K562 (cell line): ENCODE data around the gene C1orf167. TPM values are rescaled to one million over a fixed set of nuclear protein-coding genes. Genes with fewer than 3 reads are reported as not detected.
A peak's percentile ranks its signal among the peaks of the same experiment; 100 is the strongest.

ENCODE experiments used
- CEBPB ChIP-seq: fragments of 450-650 bp; IDR thresholded peaks from 2 replicates; pipeline ENCODE4 v1.6.1; 2016; ENCODE audit warnings: missing genetic modification characterization, missing compliant biosample characterization
- CSDE1 ChIP-seq, 2 experiments: fragments of 450-650 bp; IDR thresholded peaks; 2 replicates each; pipeline ENCODE4 v1.6.1; 2016; ENCODE audit warnings: mild to moderate bottlenecking in 1 of 2
- CUX1 ChIP-seq: fragments of 200-800 bp; sonication (Bioruptor generic); IDR thresholded peaks from 2 replicates; pipeline ENCODE4 v1.6.1; 2016; ENCODE audit warnings: missing genetic modification characterization, missing compliant biosample characterization
- ELF1 ChIP-seq: fragments of 200-800 bp; sonication (Bioruptor generic); IDR thresholded peaks from 2 replicates; pipeline ENCODE4 v1.6.1; 2016; ENCODE audit warnings: missing genetic modification characterization, missing compliant biosample characterization
- JUNB ChIP-seq: fragments of 450-650 bp; formaldehyde crosslinking; conservative IDR thresholded peaks from 2 replicates; pipeline ENCODE4 v1.4.0; 2020; ENCODE audit warnings: mild to moderate bottlenecking
- NRF1 ChIP-seq, 2 experiments: fragments of 450-650 bp; IDR thresholded peaks in 1 of 2; conservative IDR thresholded peaks in 1 of 2; 2 replicates each; pipeline ENCODE4 v1.6.1; 2014; ENCODE audit warnings: mild to moderate bottlenecking in 2 of 2
- SFPQ ChIP-seq: fragments of 200-400 bp; formaldehyde crosslinking; IDR thresholded peaks from 2 replicates; pipeline ENCODE4 v1.6.1; 2017; ENCODE audit warnings: mild to moderate bottlenecking, low read depth, low read length, moderate library complexity
- SIX5 ChIP-seq, 2 experiments: IDR thresholded peaks; 2 replicates each; pipeline ENCODE4 v1.6.1; 2011; ENCODE audit warnings: low read length in 2 of 2, borderline replicate concordance in 1 of 2, low read depth in 1 of 2, mild to moderate bottlenecking in 1 of 2, moderate library complexity in 1 of 2; ENCODE audit not compliant: insufficient read depth in 1 of 2
- polyA plus RNA-seq, 8 experiments: library from polyadenylated mRNA; depleted of rRNA in 4 of 8; stranded (reverse) in 5 of 8; unstranded in 3 of 8; fragments of >200 nt; fragmentation: Nextera tagmentation in 2 of 8; fragmentation: Illumina TruSeq in 1 of 8; extraction: Ambion mirVana in 2 of 8; extraction: Trizol in 1 of 8; gene quantifications; 2 replicates each; pipeline versions ENCODE4 v1.2.1 to v1.2.3, GENCODE V29; 2011 to 2014; ENCODE audit warnings: inconsistent platforms in 1 of 8, missing spikeins in 1 of 8
- total RNA-seq, 7 experiments: library from RNA; depleted of rRNA in 6 of 7; stranded (reverse); fragments of >200 nt in 6 of 7; fragmentation: Illumina TruSeq in 2 of 7; extraction: Trizol in 2 of 7; gene quantifications; 2 replicates each; pipeline versions ENCODE4 v1.2.1 to v1.2.3, GENCODE V29; 2011 to 2021; ENCODE audit warnings: low replicate concordance in 1 of 7
- TF ChIP-seq, protein P1 (sequence below), 2 experiments: fragments of 450-650 bp; IDR thresholded peaks; 2 replicates each; pipeline ENCODE4 v1.6.1; 2016; ENCODE audit warnings: mild to moderate bottlenecking in 2 of 2, borderline replicate concordance in 1 of 2, low read depth in 1 of 2, moderate library complexity in 1 of 2

The C1orf167 gene
- total and polyA plus RNA-seq, 9 of the 15 experiments (the other 6 are each of a cell fraction or from before 2014, with no cell fraction given) = 0.22 to 0.86 (median 0.31) TPM; not detected in 2

- no peak for TF ChIP-seq CEBPB (tag)
- TF ChIP-seq NRF1 (conservative IDR thresholded peaks at IDR 0.05 in 1 of 2, IDR thresholded peaks at IDR 0.05 in 1 of 2) = peak; percentile 91 to 92
- TF ChIP-seq SIX5 (IDR thresholded peaks at IDR 0.05; ENCODE audit: borderline replicate concordance in 1 of 2, insufficient read depth in 1 of 2, low read depth in 1 of 2, low read length in 2 of 2) = peak; percentile 38 to 49; a peak in 3 of 4 replicates
- TF ChIP-seq ELF1 (tag) = peak; percentile 81
- no peak for TF ChIP-seq CUX1
- TF ChIP-seq SFPQ = no peak
- TF ChIP-seq, protein P1, sequence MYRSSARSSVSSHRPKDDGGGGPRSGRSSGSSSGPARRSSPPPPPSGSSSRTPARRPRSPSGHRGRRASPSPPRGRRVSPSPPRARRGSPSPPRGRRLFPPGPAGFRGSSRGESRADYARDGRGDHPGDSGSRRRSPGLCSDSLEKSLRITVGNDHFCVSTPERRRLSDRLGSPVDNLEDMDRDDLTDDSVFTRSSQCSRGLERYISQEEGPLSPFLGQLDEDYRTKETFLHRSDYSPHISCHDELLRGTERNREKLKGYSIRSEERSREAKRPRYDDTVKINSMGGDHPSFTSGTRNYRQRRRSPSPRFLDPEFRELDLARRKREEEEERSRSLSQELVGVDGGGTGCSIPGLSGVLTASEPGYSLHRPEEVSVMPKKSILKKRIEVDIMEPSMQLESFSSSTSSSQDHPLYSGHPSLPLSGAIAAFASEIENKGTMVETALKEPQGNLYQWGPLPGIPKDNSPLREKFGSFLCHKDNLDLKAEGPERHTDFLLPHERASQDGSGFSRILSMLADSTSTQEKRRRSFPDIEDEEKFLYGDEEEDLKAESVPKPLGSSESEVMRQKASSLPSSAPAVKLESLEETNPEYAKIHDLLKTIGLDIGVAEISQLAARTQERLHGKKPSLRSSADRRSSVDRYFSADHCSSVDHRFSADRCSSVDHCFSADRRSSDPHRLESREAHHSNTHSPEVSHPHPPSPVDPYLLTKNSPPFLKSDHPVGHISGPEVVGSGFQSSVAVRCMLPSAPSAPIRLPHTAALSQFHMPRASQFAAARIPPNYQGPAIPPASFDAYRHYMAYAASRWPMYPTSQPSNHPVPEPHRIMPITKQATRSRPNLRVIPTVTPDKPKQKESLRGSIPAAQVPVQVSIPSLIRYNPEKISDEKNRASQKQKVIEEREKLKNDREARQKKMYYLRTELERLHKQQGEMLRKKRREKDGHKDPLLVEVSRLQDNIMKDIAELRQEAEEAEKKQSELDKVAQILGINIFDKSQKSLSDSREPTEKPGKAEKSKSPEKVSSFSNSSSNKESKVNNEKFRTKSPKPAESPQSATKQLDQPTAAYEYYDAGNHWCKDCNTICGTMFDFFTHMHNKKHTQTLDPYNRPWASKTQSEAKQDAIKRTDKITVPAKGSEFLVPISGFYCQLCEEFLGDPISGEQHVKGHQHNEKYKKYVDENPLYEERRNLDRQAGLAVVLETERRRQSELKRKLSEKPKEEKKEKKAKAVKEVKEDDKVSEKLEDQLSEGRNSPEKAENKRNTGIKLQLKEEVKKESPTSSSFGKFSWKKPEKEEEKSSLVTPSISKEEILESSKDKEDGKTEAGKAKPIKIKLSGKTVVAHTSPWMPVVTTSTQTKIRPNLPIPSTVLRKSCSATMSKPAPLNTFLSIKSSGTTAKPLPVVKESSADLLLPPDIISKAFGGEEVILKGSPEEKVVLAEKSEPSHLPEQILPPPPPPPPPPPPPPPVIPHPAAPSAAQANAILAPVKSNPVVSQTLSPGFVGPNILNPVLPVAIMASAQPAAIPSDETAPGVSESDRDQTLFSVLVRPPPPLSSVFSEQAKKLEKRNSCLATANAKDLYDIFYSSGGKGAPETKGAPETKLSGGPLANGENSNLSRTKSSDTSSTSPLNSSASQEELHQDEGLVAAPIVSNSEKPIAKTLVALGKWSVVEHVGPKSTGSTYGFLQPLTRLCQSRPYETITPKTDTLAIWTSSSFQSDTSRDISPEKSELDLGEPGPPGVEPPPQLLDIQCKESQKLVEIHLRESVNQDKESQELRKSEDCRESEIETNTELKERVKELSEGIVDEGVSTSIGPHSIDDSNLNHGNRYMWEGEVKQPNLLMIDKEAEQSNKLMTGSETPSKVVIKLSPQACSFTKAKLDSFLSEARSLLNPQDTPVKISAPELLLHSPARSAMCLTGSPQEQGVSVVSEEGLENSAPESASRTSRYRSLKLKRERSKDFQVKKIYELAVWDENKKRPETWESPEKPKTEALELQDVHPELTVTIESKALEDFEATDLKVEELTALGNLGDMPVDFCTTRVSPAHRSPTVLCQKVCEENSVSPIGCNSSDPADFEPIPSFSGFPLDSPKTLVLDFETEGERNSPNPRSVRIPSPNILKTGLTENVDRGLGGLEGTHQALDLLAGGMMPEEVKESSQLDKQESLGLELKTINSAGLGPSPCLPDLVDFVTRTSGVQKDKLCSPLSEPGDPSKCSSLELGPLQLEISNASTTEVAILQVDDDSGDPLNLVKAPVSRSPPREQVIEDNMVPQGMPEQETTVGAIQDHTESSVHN (IDR thresholded peaks at IDR 0.05; ENCODE audit: borderline replicate concordance in 1 of 2, low read depth in 1 of 2) = peak in 1 of 2 experiments; percentile 94; a peak in 2 of 4 replicates
- no peak; the same call in 1 of the 2 replicates for TF ChIP-seq JUNB
- TF ChIP-seq CSDE1 (IDR thresholded peaks at IDR 0.05) = no peak
Observed at GRCh38 chr1:11805422-11806306, 43.7 kb downstream of the C1orf167 start, which contains the start of the genes CLCN6 and MTHFR (continued).
